ENCODE data around the gene FXR1.

GRCh38 chr3:180989291-180990163 lies 77.1 kb downstream of the FXR1 start, which contains the start of gene DNAJC19:
- TF ChIP-seq CTCF (IDR thresholded peaks at IDR 0.05; ENCODE audit: borderline replicate concordance, extremely low read depth, low read length, poor library complexity, severe bottlenecking) (no peak), EZH2 (IDR thresholded peaks at IDR 0.05; ENCODE audit: borderline replicate concordance, low read depth, low read length, severe bottlenecking) (no peak)

Measured in DND-41 (cell line).